ENCODE measurements around the gene S100A6.

The S100A6 gene

GRCh38 chr1:153493343-153493960, 42.3 kb downstream of the S100A6 start:
- no peak for DNase-seq

GRCh38 chr1:153490272-153491051, 45.3 kb downstream of the S100A6 start:
- DNase-seq, result peak; percentile 94

- DNase-seq, result peak; percentile 55
Measured at GRCh38 chr1:153488731-153489130, 47.1 kb downstream of the S100A6 start.

GRCh38 chr1:153487707-153488106, 48.1 kb downstream of the S100A6 start:
- no peak for DNase-seq

- peak; percentile 70 for DNase-seq
Measured at GRCh38 chr1:153485863-153486262, 49.9 kb downstream of the S100A6 start.
